ENCODE results near the gene GAL3ST3.

GRCh38 chr11:66075273-66075672 lies 26.3 kb upstream of the GAL3ST3 start:
- no peak for TF ChIP-seq CBX3 (IDR thresholded peaks at IDR 0.05; ENCODE audit: borderline replicate concordance, low read depth)
- no peak for TF ChIP-seq POLR2AphosphoS5 (IDR thresholded peaks at IDR 0.05; ENCODE audit: low read length)
- no peak for TF ChIP-seq ESRRA (IDR thresholded peaks at IDR 0.05; ENCODE audit: low read length)
- TF ChIP-seq IRF3 (IDR thresholded peaks at IDR 0.05), result no peak
- TF ChIP-seq RAD21 (IDR thresholded peaks at IDR 0.05; ENCODE audit: insufficient read depth, low read depth, low read length), result no peak
- no peak for TF ChIP-seq CTCF (IDR thresholded peaks at IDR 0.05 in 2 of 3, conservative IDR thresholded peaks at IDR 0.05 in 1 of 3; ENCODE audit: control insufficient read depth in 2 of 3, extremely low read depth in 1 of 3, insufficient read depth in 1 of 3, low read depth in 3 of 3, low read length in 3 of 3)
